ENCODE results near the gene RICTOR. TPM values are rescaled to one million over a fixed set of nuclear protein-coding genes. Genes with fewer than 3 reads are reported as not detected.
"Not testable (repeated sequence)": the region's sequence is repeated elsewhere in the genome, so short reads cannot be mapped to it uniquely, and the experiment has no call there.

Gene RICTOR
- total RNA-seq, 1 donor from 2014 or later = 58.9 TPM

DNA sequence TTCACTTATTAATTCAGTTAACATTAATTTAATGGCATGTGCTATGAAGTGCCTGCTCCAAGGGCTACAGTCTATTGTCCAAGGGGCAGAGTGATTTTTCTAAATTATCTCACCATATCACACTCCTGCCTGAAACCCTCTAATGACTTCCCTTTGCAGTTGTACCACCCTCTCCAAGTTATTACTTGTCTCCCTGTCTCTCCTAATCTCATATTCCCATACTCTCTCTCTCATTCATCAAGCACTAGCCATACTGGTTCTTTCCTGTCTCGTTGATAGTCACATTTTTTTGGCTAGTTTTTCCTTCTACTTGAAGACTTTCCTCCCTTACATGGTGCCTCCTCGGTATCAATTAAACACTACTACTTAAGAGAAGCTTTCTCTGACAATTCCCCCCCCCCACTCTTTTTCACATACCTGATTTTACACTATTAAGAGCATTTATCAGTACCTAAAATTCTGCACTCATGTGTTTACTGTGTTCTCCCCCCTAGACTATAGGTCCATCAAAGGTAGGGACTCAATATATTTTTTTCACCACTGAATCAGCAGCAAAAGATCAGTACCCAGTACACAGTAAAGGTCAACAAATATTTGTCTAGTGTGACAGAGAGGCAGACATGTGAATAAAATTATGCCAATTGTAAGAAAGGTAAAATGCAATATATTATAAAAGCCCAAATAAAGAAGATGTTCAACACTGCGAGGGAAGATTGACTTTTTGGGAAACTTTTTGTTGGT, 19.0 kb downstream of the RICTOR start:
- DNase-seq = no peak

DNA sequence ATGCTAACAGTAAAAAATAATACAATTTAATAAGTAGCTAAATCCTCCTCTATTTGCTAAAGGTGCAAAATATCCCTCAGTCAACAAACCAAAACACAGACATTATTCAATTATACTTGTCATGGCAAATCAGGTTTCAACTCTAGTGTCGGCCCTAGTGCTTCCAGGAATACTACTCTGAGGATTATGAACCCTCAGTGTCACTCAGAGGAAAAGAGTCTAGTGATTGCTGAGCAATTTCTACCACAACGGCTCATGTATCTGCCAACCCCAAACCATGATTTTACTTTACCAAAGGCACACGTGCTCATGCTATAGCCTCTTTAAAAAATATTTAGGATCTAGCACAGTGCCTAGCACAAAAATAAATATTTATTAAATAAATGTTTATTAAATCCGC, 21.0 kb downstream of the RICTOR start:
- DNase-seq = peak; percentile 33

DNA sequence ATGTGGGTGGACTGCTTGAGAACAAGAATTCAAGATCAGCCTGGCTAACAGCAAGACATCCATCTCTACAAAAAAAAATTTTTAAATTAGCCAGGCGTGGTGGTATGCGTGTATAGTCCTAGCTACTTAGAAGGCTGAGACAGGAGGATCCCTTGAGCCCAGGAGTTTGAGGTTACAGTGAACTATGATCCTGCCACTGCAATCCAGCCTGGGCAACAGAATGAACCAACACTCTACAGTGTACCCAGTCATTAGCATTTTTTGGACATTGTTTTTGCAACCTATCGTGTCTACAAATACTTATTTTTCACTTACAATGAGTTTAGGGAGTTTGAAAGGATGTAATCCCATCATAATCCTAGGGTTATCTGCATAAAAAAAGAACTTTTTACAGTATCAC, 22.1 kb downstream of the RICTOR start:
- no peak for DNase-seq

DNA sequence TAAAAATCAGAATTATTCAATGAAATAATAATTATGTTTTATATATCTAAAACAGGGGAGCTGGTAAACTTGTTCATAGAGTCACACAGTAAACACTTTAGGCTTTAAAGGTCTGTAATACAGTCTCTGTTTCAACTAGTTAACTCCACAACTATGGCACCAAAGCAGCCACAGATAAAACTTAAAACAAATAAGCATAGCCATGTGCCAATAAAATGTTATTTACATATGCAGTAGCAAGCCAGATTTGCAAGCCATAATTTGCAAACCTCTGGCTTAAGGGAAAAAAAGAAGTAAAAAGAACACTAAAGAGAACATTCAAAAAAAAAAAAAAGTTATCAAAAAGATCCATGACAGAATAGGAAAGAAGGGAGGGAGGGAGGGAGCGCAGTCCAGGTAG, 24.9 kb downstream of the RICTOR start:
- DNase-seq = no peak

DNA sequence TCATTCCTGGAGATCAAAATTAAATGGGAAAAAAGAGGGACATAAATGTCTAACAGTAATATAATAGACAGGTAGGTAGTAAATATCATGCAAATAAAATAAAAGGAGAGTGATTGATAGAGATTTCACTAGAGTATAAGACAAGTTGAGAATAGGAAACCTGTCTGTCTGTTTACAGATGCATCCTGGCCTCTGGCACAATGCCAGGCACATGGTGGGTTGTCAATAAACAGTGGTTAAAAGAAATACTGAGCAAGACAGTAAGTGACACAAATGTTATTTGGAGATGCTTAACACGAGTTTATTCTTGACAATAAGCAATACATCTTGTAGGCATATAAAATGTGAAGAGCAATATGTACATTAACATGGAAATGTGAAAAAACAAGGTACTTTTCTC, 33.3 kb downstream of the RICTOR start:
- no peak for DNase-seq

DNA sequence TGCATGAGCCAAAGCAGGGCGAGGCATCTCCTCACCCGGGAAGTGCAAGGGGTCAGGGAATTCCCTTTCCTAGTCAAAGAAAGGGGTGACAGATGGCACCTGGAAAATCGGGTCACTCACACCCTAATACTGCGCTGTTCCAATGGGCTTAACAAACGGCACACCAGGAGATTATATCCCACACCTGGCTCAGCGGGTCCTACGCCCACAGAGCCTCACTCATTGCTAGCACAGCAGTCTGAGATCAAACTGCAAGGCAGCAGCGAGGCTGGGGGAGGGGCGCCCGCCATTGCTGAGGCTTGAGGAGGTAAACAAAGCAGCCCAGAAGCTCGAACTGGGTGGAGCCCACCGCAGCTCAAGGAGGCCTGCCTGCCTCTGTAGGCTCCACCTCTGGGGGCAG, 39.7 kb downstream of the RICTOR start:
- DNase-seq = not testable (repeated sequence)

DNA sequence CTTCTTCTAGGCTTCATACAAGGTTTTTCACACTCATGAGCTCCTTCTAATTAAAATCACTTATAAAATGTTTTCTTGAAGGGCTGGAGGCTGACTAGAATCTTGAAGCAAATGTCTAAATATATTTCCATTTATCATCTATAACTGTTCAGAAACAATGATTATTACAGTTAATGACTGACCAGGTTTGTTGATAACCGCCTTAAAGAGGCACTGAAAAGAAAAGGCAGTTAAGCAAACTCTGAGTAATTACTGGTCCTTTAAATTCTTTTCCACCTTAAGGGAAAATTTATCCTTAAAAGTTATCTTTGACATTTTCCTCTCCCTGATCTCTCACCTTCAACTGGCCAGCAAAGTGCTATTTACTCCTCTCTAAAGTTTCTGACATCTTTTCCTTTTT, 43.2 kb downstream of the RICTOR start:
- no peak for DNase-seq

DNA sequence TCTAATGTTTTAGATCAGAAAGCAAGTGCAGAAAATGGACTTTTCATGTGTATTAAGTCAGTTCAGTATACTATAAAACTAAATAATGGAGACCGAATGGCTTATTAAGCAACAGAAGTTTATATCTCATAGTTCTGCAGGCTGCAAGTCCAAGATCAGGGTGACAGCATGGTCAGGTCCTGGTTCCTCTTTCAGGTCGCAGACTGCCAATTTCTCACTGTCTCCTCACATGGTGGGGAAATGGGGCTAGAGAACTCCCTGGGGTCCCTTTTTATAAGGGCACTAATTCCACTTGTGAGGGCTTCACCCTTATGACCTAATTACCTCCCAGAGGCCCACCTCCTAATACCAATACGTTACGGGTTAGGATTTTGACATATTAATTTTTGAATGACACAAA, 48.7 kb downstream of the RICTOR start:
- no peak for DNase-seq

DNA sequence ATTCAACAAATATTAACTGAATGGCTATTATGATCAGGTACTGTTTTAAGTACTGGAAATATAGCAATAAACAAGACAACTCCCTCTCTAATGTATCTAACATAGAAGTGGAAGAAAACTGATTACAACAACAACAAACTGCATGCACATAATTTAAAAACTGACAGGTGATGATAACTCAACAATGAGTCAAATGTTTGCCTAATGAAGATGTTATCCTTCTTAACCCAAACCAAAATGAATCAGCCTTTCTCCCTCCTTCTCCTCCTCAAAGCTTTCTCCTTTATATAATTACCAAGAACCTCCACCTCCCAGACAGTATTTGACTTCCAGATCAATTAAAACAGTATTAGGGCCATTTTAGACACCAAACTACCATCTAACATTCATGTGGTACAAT, 49.3 kb downstream of the RICTOR start:
- DNase-seq = no peak

DNA sequence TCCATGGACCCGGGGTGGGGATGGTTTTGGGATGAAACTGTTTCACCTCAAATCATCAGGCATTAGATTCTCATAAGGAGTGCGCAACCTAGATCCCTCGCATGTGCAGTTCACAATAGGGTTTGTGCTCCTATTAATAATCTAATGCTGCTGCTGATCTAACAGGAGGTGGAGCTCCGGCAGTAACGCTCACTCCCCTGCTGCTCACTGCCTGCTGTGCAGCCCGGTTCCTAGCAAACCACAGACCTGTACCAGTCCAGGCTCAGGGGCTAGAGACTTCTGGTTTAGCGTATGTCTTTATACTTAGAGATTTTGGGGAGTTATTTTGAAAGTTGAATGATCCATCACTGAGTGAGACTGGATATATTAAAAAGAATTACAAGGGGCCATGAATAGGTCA, 50.2 kb downstream of the RICTOR start:
- DNase-seq = no peak

DNA sequence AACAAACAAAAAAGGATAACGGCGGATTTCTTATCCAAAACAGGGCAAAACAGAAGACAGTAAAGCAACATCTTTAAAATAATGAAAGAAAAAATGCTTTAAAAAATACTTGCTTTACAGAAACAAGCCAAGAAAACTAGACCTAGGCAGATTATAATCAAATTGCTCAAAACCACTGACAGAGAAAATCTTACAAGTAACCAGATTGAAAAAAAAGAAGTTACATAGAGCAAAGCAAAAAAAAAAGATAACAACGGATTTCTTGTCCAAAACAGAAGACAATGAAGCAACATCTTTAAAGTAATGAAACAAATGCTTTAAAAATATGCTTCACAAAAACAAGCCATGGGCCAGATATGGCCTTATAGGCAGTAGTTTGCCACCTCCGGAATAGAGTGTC, 51.1 kb downstream of the RICTOR start:
- DNase-seq = no peak

DNA sequence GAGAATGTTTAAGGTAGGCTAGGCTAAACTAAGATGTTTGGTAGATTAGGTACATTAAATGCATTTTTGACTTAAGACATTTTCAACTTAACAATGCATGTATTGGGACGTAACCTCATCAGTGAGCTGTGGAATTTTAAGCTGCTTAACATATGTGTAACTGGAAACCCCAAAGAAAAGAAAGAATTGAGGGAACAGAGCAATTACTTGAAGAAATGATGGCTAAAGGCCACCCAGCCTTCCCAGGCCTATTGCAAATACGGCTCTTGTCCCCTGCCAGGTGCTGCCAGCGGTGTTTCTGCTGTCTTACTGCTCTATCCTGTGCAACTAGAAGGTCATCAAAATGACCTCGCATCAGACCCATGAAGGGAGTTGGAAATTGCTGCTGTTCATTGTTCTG, 52.0 kb downstream of the RICTOR start:
- no peak for DNase-seq

DNA sequence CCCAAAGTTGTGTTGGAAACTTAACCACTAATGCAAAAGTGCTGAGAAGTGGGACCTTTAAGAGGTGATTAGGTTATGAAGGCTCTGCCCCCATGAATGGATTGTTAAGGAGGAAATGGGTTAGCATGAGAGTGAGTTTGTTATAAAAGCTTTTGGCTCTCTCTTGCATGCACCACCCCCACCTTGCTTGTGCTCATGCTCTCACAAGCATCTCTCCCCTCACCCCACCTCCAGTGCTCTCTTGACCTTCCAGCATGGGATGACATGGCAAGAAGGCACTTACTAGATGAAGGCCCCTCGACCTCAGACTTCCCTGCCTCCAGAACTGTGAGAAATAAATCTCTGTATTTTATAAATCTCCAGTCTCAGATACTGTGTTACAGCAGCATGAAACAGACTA, 52.8 kb downstream of the RICTOR start:
- DNase-seq = no peak

DNA sequence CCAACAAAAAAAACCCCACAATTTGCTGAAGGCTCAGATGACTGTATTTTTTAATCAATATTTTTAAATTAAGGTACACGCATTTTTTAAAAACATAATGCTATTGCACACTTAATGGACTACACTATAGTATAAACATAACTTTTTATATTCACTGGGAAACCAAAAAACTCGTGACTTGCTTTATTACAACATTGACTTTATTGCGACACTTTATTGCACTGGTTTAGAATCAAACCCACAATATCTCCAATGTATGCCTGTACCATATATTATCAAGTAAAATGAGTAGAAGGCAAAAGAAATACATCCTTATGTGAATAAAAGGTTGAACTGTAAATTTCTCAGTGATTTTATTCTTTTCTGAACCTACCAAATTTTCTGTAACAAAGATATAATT, 53.7 kb downstream of the RICTOR start:
- DNase-seq = no peak

DNA sequence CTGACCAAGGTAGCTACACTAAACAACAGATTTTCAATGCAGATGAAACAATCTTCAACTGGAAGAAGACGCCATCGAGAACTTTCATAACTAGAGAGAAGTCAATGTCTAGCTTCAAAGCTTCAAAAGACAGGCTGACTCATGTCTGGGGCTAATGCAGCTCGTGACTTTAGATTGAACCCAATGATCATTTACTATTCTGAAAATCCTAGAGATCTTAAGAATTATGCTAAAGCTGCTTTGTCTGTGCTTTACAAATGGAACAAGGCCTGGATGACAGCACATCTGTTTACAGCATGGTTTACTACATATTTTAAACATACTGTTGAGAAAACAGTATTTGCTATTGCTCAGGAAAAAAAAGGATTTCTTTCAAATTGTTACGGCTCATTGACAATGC, 54.9 kb downstream of the RICTOR start:
- no peak for DNase-seq

DNA sequence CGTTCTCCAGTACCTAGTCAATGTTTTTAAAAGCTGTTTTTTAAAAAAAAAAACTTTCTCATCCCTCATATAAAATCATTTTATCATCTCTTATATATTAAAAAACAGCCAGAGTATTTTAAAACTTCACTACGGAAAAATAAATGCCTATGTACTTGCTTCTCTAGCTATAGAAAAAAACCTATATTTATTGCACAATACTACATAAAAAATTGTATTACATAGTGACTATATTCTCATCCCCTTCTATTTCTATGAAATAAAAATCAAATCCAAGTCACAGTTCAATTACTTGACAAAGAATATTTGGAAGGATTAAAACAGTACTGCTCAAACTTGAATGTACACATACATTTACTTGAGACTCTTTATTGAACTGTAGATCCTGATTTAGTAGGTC, 56.7 kb downstream of the RICTOR start:
- DNase-seq = no peak

DNA sequence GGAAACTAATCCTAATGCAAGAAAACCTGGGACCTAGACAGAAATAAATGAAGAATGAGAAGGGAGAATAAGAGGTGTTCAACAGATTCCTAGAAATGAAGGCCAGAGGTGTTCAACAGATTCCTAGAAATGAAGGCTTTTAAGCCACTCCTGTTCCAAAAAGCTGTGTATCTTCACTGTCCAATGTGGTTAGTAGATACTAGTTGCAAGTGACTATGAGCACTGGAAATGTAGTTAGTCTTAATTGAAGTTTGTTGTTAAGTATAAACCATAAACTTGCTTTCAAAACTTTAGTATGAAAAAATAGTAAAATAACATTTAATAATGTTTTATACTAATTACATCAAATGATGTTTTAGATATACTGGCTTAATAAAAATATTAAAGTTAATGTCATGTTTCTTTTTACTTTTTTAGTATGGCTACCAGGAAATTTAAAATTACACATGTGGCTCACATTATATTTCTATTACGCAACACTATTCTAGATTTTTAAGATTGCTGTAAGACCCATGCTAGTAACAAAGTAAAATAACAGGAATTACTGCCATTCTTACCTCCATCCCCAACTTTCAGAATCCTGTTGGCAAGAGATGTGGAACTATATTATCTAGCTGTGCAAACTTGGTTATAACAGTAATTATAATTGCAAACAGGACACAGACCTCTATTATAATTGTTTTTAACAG, 57.5 kb downstream of the RICTOR start:
- no peak for DNase-seq

DNA sequence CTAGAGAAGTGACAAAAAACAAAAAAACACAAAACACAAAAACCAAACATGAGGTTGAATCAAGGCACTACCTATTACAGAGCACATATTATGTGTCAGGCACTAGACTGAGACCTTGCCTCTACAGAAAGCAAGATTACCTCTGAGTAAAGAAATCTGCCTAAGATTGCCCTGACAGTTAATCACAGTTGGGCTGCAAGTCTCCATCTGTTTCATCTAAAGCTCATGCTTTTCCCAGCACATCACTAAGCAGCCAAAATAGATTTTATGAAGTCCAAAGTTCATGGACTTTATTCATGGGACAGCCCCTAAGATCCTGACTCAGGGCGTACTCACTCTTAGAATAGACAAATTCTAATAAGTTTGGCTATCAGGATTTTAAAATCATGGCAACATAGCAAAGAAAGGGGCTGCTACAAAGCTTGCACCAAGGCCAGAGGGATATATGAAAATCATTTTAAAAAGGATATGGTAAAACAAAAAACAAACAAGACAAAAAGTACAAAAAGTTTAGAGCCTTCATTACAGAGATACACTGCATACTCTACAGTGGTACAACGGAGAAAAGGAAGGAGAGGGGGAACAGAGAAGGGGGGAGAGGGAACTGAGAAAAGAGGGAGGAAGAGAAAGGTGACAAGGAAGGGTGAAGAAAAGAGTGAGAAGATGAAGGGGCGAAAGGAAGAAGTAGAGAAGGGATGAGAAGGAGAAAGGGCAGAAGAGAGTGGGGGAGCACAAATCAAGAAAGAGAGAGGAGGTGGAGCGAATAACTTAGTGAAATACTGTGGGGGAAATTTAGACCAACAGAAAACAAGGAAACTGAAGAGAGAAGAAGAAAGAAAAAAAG, 58.2 kb downstream of the RICTOR start:
- peak; percentile 22 for DNase-seq

DNA sequence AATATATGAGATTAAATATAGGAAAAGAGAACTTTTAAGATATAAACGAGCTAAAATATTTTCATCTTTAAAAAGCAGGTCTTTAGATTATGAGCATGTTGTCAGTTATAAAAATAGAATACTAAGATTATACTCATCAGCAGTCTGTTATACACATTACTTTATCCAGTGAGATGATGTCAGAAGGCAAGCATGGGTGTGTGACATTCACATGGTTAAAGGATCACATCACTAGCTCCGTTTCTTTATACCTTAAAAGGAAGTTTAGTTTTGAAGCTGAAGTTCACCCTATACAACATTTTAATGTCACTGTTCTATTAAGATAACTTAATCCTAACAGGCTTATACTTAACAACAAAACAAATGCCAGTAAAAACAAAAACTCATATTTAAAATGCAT, 59.6 kb downstream of the RICTOR start:
- peak; percentile 53 for DNase-seq

DNA sequence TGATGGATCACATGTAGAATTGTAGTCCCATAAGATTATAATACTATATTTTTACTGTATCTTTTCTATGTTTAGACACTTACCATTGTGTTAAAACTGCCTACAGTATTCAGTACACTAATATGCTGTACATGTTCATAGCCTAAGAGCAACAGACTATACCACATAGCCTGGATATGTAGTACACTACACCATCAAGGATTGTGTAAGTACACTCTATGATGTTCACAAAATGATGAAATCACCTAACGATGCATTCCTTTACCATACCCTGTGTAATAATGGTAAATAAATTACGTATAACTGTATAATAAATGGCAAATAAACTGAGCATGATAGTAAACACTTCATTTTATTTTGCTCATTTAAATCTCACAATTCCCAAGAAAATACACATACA, 60.3 kb downstream of the RICTOR start:
- DNase-seq = no peak

DNA sequence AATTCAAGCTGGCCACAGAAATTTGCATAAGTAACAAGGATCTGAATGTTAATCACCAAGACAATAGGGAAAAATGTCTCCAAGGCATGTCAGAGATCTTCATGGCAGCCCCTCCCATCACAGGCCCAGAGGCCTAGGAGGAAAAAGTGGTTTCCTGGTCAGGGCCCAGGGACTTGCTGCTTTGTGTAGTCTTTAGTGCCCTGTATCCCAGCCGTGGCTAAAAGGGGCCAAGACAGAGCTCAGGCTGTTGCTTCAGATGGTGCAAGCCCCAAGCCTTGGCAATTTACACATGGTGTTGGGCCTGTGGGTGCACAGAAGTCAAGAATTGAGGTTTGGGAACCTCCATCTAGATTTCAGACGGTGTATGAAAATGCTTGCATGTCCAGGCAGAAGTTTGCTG, 63.2 kb downstream of the RICTOR start:
- DNase-seq = not testable (repeated sequence)

DNA sequence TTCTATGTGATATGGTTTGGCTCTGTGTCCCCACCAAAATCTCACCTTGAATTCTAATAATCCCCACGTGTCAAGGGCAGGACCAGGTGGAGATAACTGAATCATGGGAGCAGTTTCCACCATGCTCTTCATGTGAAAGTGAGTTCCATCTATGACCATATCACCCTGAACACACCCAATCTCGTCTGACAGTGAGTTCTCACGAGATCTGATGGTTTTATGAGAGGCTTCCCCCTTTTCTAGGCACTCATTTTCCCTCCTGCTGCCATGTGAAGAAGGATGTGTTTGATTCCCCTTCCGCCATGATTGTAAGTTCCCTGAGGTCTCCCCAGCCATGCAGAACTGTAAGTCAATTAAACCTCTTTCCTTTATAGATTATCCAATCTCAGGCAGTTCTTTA, 64.2 kb downstream of the RICTOR start:
- no peak for DNase-seq

DNA sequence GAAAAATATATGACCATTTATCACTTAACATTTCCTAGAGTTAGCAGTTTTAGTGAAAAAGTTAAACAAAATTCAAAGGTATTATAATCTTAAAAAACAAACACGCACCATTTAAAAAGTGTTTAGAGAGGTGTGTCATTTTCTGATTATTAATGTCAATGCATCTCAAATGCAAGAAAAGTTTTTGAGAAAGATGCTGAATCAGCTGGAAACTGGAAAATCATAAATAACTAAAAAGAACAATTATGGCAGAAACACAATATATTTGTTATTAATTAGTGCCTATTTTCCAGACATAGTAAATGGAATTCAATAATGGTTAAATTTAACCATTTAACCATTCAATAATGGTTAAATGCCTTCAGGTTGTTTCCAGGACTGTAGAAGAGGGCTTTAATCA, 64.9 kb downstream of the RICTOR start:
- no peak for DNase-seq

All from tongue (tissue), 2 donors.